Mammary epithelial cell (primary cell): ENCODE results near the gene WDTC1.

ENCODE experiments used
- CTCF ChIP-seq, 2 donors: IDR thresholded peaks in 1 of 2; conservative IDR thresholded peaks in 1 of 2; 2 replicates each; pipeline ENCODE4 v1.5.1; 2011 to 2012; ENCODE audit warnings: inconsistent platforms in 2 of 2, low read length in 2 of 2, mild to moderate bottlenecking in 2 of 2, control low read depth in 1 of 2, low read depth in 1 of 2; ENCODE audit not compliant: insufficient read depth in 1 of 2; ENCODE audit errors: extremely low read depth in 1 of 2
- EZH2 ChIP-seq: IDR thresholded peaks from 2 replicates; pipeline ENCODE4 v1.6.1; 2012; ENCODE audit warnings: low read length, inconsistent platforms, borderline replicate concordance

GRCh38 chr1:27342778-27343638 is 108.6 kb downstream of the WDTC1 start:
- TF ChIP-seq EZH2 (no peak), CTCF (conservative IDR thresholded peaks at IDR 0.05 in 1 of 2, IDR thresholded peaks at IDR 0.05 in 1 of 2; ENCODE audit: extremely low read depth in 1 of 2, insufficient read depth in 1 of 2, low read depth in 1 of 2, low read length in 2 of 2) (no peak)
